K562 (cell line): ENCODE data around the gene AP2A2. TPM values are rescaled to one million over a fixed set of nuclear protein-coding genes. Genes with fewer than 3 reads are reported as not detected.

Source experiments
- ATAC-seq: fragments of 200-7000 bp; cut with Tn5 transposase; 3 replicates; pipeline ENCODE4 v1.9.1; 2020; ENCODE audit warnings: moderate library complexity
- BruUV-seq: library from RNA; stranded (reverse); fragments of 400-500 nt; replicated peaks from 2 replicates; lab custom pipeline; 2021; lab: Mats Ljungman, UMichigan
- CTCF ChIA-PET: fragments of 300-600 bp; formaldehyde crosslinking; extraction: SDS; loops from one replicate; lab custom pipeline; 2021; ENCODE audit warnings: low intra/inter-chr PET ratio; lab: Yijun Ruan, JAX
- POLR2A ChIA-PET: fragments of 300-600, 350-650 bp; sonication (Branson Sonifier 250); formaldehyde crosslinking; extraction: SDS; loops from one replicate; lab custom pipeline; 2021; ENCODE audit warnings: antibody characterized with exemption, inconsistent platforms; lab: Yijun Ruan, JAX
- DNase-seq, 4 experiments: peaks; one replicate each; pipeline versions ENCODE4 v3.0.0 to v3.0.0-alpha.2; 2011 to 2018; ENCODE audit warnings: low spot score in 3 of 4, mixed read lengths in 3 of 4; ENCODE audit errors: extremely low read depth in 1 of 4
- FAIRE-seq: peaks from 2 replicates; lab custom pipeline; 2011; peaks lifted over from hg19 to GRCh38; lab: Jason Lieb, UNC
- H2AFZ ChIP-seq: 2 replicates; pipeline ENCODE4 v1.6.0; 2011; ENCODE audit warnings: low read depth, low read length, control low read depth, inconsistent platforms
- H3K27ac ChIP-seq: fragments of 200-600 bp; 3 replicates; pipeline ENCODE4 v1.8.0; 2011; ENCODE audit warnings: low read depth, mild to moderate bottlenecking, control low read depth, inconsistent platforms, low read length, moderate library complexity, mixed read lengths; ENCODE audit errors: extremely low read depth
- H3K27me3 ChIP-seq, 2 experiments: fragments of 300-600 bp in 1 of 2; 2 replicates in 1 of 2; 3 replicates in 1 of 2; pipeline versions ENCODE4 v1.6.0 to v1.8.0; 2011; ENCODE audit warnings: inconsistent platforms in 2 of 2, low read length in 2 of 2, mild to moderate bottlenecking in 1 of 2, mixed read lengths in 1 of 2, moderate library complexity in 1 of 2; ENCODE audit not compliant: control insufficient read depth in 2 of 2, insufficient read depth in 2 of 2
- H3K36me3 ChIP-seq: fragments of 300-600 bp; 3 replicates; pipeline ENCODE4 v1.8.0; 2011; ENCODE audit warnings: mild to moderate bottlenecking, low read length, inconsistent platforms; ENCODE audit not compliant: control insufficient read depth, insufficient read depth
- H3K4me1 ChIP-seq, 2 experiments: fragments of 200-600 bp in 1 of 2; replicated peaks in 1 of 2; 2 replicates in 1 of 2; 3 replicates in 1 of 2; pipeline versions ENCODE4 v1.5.1 to v1.8.0; 2011; ENCODE audit warnings: inconsistent platforms in 2 of 2, low read length in 2 of 2, mild to moderate bottlenecking in 1 of 2, mixed read lengths in 1 of 2, moderate library complexity in 1 of 2; ENCODE audit not compliant: control insufficient read depth in 2 of 2, insufficient read depth in 2 of 2
- H3K4me2 ChIP-seq: 2 replicates; pipeline ENCODE4 v1.6.1; 2011; ENCODE audit warnings: low read length, control low read depth, inconsistent platforms, mixed read lengths; ENCODE audit not compliant: insufficient read depth
- H3K4me3 ChIP-seq: fragments of 200-600 bp; sonication (generic), shearing (Covaris generic); 2 replicates; pipeline ENCODE4 v1.5.1; 2016; ENCODE audit warnings: control low read depth, inconsistent platforms
- H3K79me2 ChIP-seq: fragments of 200-600 bp; 3 replicates; pipeline ENCODE4 v1.8.0; 2011; ENCODE audit warnings: low read length, inconsistent platforms; ENCODE audit not compliant: control insufficient read depth, insufficient read depth
- H3K9ac ChIP-seq, 2 experiments: 2 replicates each; pipeline versions ENCODE4 v1.6.0 to v1.6.1; 2011; ENCODE audit warnings: low read depth in 2 of 2, low read length in 2 of 2, control low read depth in 1 of 2, inconsistent platforms in 1 of 2, mild to moderate bottlenecking in 1 of 2, mixed read lengths in 1 of 2; ENCODE audit not compliant: insufficient read depth in 1 of 2
- H3K9me1 ChIP-seq: one replicate; pipeline ENCODE4 v1.6.0; 2011; ENCODE audit warnings: inconsistent platforms, mild to moderate bottlenecking, low read length, moderate library complexity; ENCODE audit not compliant: control insufficient read depth, insufficient read depth
- H3K9me3 ChIP-seq: replicated peaks from 2 replicates; pipeline ENCODE4 v1.5.1; 2011; ENCODE audit warnings: low read depth, low read length, inconsistent platforms; ENCODE audit not compliant: control insufficient read depth, insufficient read depth
- H4K20me1 ChIP-seq: replicated peaks from 2 replicates; pipeline ENCODE4 v1.6.1; 2011; ENCODE audit warnings: low read length, inconsistent platforms, mixed read lengths; ENCODE audit not compliant: control insufficient read depth, insufficient read depth
- POLR2G ChIP-seq: fragments of 200-400 bp; formaldehyde crosslinking; IDR thresholded peaks from 2 replicates; pipeline ENCODE4 v1.6.1; 2017; ENCODE audit warnings: low read depth, mild to moderate bottlenecking, antibody characterized with exemption, low read length, moderate library complexity
- WGBS: fragments of 100-300 bp; shearing (Covaris generic); methylation state at CpG from one replicate; pipeline ENCODE4 v1.1.6; 2016; ENCODE audit warnings: low coverage, mixed read lengths; ENCODE audit not compliant: insufficient coverage; ENCODE audit errors: missing lambda C conversion rate; 5-methylcytosine and 5-hydroxymethylcytosine counted together
- in situ Hi-C: fragments of 300-500 bp; cut with MboI; formaldehyde crosslinking; loops from 4 replicates; pipeline ENCODE4 v1.15.0; 2018; ENCODE audit warnings: inconsistent platforms, mixed read lengths
- intact Hi-C: fragments of 100-400 bp; cut with micrococcal nuclease; formaldehyde crosslinking; loops from 2 replicates; pipeline ENCODE4 v1.14.2; 2022
- polyA plus RNA-seq, 8 experiments: library from polyadenylated mRNA; depleted of rRNA in 4 of 8; stranded (reverse) in 5 of 8; unstranded in 3 of 8; fragments of >200 nt; fragmentation: Nextera tagmentation in 2 of 8; fragmentation: Illumina TruSeq in 1 of 8; extraction: Ambion mirVana in 2 of 8; extraction: Trizol in 1 of 8; gene quantifications; 2 replicates each; pipeline versions ENCODE4 v1.2.1 to v1.2.3, GENCODE V29; 2011 to 2014; ENCODE audit warnings: inconsistent platforms in 1 of 8, missing spikeins in 1 of 8
- total RNA-seq, 7 experiments: library from RNA; depleted of rRNA in 6 of 7; stranded (reverse); fragments of >200 nt in 6 of 7; fragmentation: Illumina TruSeq in 2 of 7; extraction: Trizol in 2 of 7; gene quantifications; 2 replicates each; pipeline versions ENCODE4 v1.2.1 to v1.2.3, GENCODE V29; 2011 to 2021; ENCODE audit warnings: low replicate concordance in 1 of 7
- TF ChIP-seq, protein P1 (sequence below): fragments of 250-450 bp; sonication (Bioruptor Pico); IDR thresholded peaks from 2 replicates; pipeline ENCODE4 v1.9.0; 2021; ENCODE audit warnings: mild to moderate bottlenecking

AP2A2 gene
- total and polyA plus RNA-seq, 9 of the 15 experiments (the other 6 are each of a cell fraction or from before 2014, with no cell fraction given) = 0.69 to 41.7 (median 15.2) TPM

DNA sequence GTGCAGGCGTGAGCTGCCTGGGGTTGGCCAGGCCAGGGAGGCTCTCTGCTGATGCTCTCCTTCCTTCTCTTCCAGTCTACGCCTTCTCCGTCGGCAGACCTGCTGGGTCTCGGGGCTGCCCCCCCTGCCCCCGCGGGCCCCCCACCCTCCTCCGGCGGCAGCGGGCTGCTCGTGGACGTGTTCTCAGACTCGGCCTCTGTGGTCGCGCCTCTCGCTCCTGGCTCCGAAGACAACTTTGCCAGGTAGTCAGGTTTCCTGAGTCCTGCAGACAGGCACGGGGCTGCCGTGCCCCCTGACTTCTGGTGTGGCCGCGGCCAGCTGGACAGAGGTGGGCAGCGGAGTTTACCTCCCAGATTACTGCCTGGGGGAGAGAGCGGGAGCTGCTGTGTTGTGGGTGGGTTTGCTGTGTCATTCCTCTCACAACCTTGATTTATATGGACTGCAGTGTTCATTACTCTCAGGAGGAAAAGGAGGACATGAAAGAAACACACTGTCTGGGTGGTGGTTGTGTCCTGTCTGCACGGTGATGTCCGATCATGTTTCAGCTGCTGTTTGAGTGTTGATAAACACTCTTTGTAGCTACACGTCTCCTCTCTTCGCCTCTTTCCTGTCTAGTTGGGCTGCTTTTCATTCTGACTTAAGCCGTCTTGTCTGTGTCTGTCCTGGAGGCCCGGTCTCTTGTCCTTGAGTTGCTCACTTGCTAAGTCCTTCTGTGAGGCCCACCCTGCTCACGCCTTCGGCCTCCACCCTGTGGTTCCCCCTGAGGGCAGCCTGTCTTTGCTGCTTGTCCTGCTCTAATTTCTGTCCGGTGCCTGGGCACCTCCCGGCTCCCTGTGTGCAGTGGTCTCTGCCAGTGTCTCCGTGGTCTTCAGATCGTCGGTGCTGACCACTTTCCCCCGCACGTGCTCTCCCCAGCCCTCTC lies 74.9 kb downstream of the AP2A2 start:
- H3K27me3 ChIP-seq = no peaks in the 10 kb centered on the region
- DNase-seq (no peak), FAIRE-seq (no peak), ATAC-seq (no peak)
- no peaks in the 10 kb centered on the region for H3K79me2 ChIP-seq
- no peak overlapping the region for H3K4me3 ChIP-seq
- no peak overlapping the region for H3K27ac ChIP-seq
- no TSS peak for BruUV-seq
- 85% methylated on average over 26 of the region's 38 CpGs for WGBS
- no peaks in the 10 kb centered on the region for H3K9me1 ChIP-seq
- H3K9me3 ChIP-seq = no peaks in the 10 kb centered on the region
- H2AFZ ChIP-seq = no peak overlapping the region
- peak overlapping the region in 1 of 2 experiments; percentile 50; a peak in 2 of 4 replicates for H3K9ac ChIP-seq
- TF ChIP-seq, protein P1, sequence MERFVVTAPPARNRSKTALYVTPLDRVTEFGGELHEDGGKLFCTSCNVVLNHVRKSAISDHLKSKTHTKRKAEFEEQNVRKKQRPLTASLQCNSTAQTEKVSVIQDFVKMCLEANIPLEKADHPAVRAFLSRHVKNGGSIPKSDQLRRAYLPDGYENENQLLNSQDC = no peak
- 0 out of 2 replicates have a peak, but pooled peaks have one; percentile 0 for TF ChIP-seq POLR2G
- in situ Hi-C loops (no loop called here), intact Hi-C loops (no loop called here)
- H3K36me3 ChIP-seq = peaks cover 53% of the 10 kb centered on the region; the same call in 1 of the 3 replicates
- POLR2A ChIA-PET = interaction anchor here (0.6 kb wide), 1 partner anchor 17 kb away, joined by 3 read pairs; no protein-coding TSS in a partner anchor
- H3K4me1 ChIP-seq = peaks cover 0 to 20% of the 10 kb centered on the region in 2 experiments; a peak in 3 of 5 replicates
- H3K4me2 ChIP-seq = no peak overlapping the region
- no peaks in the 10 kb centered on the region; the same call in 1 of the 2 replicates for H4K20me1 ChIP-seq
- CTCF ChIA-PET = no interaction called here
